NCI-H1092 (cell line): ENCODE measurements around the gene EIF4G3.
A peak's percentile ranks its signal among the peaks of the same experiment; 100 is the strongest.
"Not testable (repeated sequence)": the region's sequence is repeated elsewhere in the genome, so short reads cannot be mapped to it uniquely, and the experiment has no call there.

Experiments
- DNase-seq: peaks from one replicate; lab custom pipeline; 2025; lab: John Stamatoyannopoulos, UW

EIF4G3 gene

DNA sequence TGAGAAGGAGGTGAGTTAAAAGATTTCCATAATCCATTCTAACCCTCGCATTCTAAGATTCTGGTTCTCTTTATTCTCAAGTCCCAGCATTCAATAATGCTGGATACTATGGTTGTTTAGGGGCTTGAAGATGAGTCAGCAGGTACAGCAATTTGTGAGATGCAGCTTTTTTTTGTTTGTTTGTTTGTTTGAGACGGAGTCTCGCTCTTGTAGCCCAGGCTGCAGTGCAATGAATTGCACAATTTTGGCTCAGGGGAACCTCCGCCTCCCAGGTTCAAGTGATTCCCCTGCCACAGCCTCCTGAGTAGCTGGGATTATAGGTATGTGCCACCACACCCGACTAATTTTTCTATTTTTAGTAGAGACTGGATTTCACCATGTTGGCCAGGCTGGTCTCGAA is 23.3 kb downstream of the EIF4G3 start:
- no peak for DNase-seq

GRCh38 chr1:21152423-21153100 is 24.1 kb downstream of the EIF4G3 start:
- DNase-seq, result no peak

DNA sequence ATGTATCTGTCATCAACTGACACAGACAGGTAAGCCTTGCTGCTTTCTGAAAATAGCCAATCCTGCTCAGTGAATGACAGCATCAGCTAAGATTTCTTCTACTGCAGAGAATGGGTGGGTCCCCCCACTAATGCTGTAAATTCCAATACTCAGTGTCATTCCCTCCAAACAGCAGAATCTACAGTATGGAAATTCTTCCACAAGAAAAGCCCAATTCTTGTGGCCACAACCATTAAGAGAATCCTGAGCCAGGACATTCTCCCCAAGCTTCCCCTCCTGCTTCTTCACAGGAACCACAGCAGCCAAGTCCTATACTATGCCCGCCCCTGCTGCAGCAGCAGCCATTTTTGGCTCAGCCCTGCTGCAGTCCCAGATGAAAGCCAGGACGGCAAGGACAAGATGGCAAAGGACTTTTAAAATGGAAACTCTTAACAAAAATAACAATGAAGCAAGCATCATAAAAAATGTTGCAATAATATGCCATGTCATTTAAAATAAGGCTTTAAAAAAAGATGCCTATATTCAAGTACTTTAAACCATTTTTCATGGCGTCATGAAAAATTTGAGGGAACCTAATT is 26.8 kb downstream of the EIF4G3 start:
- DNase-seq, result no peak

GRCh38 chr1:21149430-21149854 is 27.3 kb downstream of the EIF4G3 start:
- no peak for DNase-seq

GRCh38 chr1:21143752-21144151 is 32.9 kb downstream of the EIF4G3 start:
- no peak for DNase-seq

- DNase-seq, result no peak
Observed at GRCh38 chr1:21143138-21143537, 33.6 kb downstream of the EIF4G3 start.

- DNase-seq, result no peak
Observed at GRCh38 chr1:21141030-21141429, 35.7 kb downstream of the EIF4G3 start.

DNA sequence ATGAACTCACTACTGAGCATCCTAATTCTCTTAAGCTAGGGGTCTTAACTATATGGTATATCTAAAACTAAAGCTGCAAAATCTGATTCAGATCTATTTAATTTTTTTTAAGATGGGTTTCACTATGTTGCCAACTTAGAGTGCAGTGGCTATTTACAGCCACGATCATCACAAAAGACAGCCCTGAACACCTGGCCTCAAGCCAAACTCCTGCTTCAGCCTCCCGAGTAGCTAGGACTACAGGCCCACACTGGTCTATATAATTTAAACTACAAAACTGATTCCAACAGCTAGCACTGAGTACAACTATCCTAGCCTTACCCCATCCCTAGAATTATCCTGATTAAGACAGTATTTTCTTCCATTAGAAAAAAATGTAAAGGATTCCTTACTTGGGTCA is 37.1 kb downstream of the EIF4G3 start:
- peak; percentile 44 for DNase-seq

DNA sequence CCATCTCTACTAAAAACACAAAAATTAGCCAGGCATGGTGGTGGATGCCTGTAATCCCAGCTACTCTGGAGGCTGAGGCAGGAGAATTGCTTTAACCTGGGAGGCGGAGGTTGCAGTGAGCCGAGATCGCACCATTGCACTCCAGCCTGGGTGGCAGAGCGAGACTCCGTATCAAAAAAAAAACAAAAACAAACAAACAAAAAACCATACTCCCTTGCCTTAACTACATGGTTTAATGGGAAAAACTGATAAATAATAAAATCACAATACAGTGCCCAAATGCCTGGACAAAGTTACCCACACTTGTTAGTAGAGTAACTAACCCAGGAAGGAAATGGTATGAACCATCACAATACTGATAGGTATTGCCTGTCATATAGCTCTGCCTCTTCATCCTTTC is 40.4 kb downstream of the EIF4G3 start:
- not testable (repeated sequence) for DNase-seq

GRCh38 chr1:21131200-21131599 is 45.5 kb downstream of the EIF4G3 start:
- no peak for DNase-seq

GRCh38 chr1:21129407-21129806 is 47.3 kb downstream of the EIF4G3 start:
- no peak for DNase-seq

DNA sequence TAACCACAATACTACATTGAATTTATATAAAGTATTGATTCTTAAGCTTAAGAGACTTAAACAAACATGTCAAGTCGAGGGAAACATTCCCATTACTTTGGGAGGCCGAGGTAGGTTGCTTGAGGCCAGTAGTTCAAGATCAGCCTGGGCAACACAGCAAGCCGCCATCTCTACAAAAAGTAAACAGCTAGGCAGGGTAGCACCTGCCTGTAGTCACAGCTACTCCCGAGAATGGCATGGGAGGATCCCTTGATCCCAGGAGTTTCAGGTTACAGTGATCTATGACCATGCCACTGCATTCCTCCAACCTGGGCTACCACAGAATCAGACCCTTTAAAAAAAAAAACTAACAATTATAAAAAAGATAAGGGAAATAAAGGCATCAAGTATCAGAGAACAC is 50.4 kb downstream of the EIF4G3 start:
- DNase-seq, result no peak

GRCh38 chr1:21124846-21125245 is 51.9 kb downstream of the EIF4G3 start:
- no peak for DNase-seq

DNA sequence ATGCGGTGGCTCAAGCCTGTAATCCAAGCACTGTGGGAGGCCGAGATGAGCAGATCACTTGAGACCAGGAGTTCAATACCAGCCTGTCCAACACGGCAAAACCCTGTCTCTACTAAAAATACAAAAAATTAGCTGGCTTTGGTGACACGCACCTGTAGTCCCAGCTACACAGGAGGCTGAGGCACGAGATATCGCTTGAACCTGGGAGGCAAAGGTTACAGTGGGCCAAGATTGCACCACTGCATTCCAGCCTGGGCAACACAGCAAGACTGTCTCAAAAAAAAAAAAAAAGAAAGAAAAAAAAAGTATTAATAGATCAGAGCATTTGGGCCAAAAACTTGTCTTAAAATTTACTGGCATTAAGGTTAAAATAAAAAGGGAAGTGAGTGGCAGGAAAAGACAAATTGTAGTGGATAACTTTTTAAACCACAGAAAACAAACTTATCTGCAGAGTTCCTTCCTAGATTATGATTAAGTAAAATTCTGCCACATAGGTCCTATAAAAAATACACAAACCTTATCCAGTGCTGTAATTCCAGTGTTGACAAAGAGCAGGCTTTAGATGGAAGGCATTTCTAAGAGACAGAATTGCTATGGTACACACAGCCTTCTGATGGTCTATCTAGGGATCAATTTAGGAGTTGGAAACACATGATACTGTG is 53.3 kb downstream of the EIF4G3 start:
- DNase-seq, result no peak

DNA sequence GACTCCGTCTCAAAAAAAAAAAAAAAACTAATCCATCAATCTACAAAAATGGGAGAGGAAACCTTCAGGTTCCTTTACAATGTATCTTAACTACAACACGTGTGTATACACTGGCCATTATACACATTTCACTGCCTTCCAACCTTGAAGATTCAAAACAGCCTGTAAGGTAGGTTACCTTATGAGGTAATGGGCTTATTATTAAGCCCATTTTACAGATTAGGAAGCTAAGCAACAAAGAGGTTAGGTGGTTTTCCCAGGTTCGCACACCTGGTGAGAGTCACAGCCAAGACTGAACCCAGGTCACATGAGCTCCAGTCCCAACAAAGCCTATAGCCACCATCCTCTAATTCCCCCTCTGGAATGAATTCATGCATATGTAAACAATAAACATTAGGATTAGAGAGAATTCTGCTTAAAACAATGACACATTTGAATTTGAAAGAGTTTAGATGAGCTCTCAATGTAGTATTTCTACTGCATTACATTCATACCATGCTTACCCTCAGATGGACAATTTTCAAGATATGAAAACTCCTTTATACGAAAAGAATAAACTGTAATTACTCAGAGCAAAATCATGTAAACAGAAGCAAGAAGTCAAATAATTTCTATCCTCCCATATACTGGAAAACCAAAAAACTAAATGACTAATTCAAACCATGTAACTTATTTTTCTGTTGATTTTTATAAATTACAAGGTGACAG is 54.8 kb downstream of the EIF4G3 start:
- DNase-seq, result no peak

DNA sequence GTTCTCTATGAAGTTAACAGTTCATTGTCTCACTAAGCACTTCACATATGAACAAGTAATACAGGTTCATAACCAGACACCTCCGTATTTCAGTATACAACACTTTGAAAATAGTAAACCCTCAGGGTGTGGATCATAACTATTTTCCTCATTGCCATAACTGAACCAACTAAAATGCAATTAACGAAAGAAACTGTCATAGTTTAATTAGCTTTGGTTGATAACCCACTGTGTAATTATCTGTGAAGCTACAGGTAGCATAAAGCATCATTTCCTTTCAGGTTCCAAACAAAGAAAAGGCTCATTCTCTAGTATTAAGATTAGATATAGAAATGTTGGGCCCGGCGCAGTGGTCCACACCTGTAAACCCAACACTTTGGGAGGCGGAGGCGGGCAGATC is 58.5 kb downstream of the EIF4G3 start:
- DNase-seq, result no peak

- DNase-seq, result no peak
Observed at GRCh38 chr1:21117597-21118001, 59.1 kb downstream of the EIF4G3 start.

DNA sequence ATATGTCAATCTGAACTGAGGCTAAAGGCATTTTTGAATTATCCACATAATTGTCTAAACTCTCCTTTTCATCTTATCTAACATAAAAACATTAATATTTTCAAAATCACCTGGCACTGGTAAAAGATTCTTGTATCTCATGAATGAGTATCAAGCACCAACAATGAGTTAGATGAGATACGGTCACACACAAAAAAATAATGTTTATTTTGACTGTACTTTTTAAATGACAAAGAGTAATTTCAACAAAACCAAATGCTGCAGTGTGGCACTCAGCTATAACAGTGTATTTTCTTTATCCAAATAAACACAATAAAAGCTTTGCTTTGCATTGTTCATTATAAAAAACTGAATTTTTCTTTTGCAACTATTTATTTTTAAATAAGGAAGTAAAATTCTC is 59.5 kb downstream of the EIF4G3 start:
- DNase-seq, result no peak

DNA sequence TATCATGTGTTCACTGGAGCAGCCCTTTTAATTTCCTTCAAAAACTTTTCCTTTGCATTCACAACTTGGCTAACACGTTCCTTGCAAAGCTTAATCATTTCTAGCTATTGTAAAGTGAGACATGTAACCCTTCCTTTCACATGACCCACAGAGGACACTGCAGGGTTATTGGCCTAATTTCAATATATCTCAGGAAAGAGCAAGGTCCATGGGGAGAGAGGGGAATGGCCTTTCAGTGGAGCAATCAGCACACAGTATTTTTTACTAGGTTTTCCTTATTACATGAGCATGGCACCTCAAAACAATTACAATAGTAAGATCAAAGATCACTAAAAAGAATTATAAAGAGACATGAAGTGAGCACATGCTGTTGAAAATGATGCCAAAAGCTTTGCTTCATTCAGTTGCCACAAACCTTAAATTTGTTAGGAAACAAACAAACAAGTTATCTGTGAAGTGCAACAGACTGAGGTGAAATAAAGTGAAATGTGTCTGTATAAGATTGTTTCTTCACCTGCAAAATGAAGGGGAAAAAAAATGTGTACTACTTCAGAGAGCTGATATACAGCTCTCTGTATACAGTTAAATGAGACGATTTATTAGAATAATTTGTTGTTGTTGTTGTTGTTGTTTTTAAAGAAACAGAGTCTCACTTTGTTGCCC is 61.5 kb downstream of the EIF4G3 start:
- no peak for DNase-seq

- no peak for DNase-seq
Observed at GRCh38 chr1:21114431-21114830, 62.3 kb downstream of the EIF4G3 start.

GRCh38 chr1:21110163-21110562 is 66.5 kb downstream of the EIF4G3 start:
- DNase-seq, result no peak

DNA sequence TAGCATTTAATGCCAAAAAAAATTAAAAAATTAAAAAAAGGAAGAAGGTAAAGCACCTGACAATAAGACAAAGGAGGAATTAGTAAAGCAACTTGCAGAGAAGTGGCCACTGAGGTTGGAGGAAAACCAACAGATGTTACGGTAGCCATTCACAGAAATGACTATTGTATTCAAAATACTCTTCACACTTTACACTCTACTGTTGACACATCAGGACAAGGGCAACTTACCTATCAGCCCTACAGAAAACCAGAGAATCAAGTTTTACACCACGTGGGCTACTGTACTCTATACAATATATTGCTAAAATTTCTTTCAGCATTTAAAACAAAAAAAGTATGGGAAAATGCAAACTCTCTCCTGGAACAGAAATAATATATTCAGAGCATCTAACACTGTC is 70.0 kb downstream of the EIF4G3 start:
- DNase-seq, result no peak
